WTC11 (cell line): ENCODE results near the gene RASGRP3.

ENCODE experiments used
- ATF3 ChIP-seq: sonication (generic); formaldehyde crosslinking; conservative IDR thresholded peaks from 2 replicates; pipeline ENCODE4 v1.8.1; 2022; ENCODE audit warnings: mild to moderate bottlenecking, missing genetic modification reagents
- GABPB1 ChIP-seq: sonication (generic); formaldehyde crosslinking; IDR thresholded peaks from 2 replicates; pipeline ENCODE4 v1.8.1; 2023; ENCODE audit warnings: mild to moderate bottlenecking, missing genetic modification reagents

DNA sequence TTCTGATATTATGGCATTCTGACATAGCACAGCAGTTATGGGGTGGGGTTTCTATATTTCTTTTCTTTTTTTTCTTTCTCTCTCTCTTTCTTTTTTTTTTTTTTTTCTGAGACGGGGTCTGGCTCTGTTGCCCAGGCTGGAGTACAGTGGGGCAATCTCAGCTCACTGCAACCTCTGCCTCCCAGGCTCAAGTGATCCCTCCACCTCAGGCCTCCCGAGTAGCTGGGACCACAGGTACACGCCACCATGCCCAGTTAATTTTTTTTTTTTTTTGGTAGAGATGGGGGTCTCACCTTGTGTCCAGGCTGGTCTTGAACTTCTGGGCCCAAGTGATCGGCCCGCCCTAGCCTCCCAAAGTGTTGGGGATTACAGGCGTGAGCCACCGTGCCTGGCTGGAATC, 130.2 kb downstream of the RASGRP3 start:
- TF ChIP-seq ATF3 (CRISPR knock-in tag) = no peak
- no peak for TF ChIP-seq GABPB1 (CRISPR knock-in tag)
